Vagina (tissue), 2 donors: Measurements from ENCODE around the gene CPHXL. TPM values are rescaled to one million over a fixed set of nuclear protein-coding genes. Genes with fewer than 3 reads are reported as not detected.

Experiments
- DNase-seq, 2 donors: peaks; one replicate each; pipeline ENCODE4 v3.0.0-alpha.2; 2017; ENCODE audit errors: extremely low spot score in 2 of 2
- H3K27ac ChIP-seq: fragments of 200-600 bp; sonication (generic); one replicate; pipeline ENCODE4 v1.5.1; 2019
- H3K27me3 ChIP-seq: fragments of 200-600 bp; sonication (generic); one replicate; pipeline ENCODE4 v1.5.1; 2019
- H3K36me3 ChIP-seq, 2 donors: fragments of 200-600 bp; sonication (generic); one replicate each; pipeline ENCODE4 v1.5.1; 2017 to 2019
- H3K4me1 ChIP-seq: fragments of 200-600 bp; sonication (generic); one replicate; pipeline ENCODE4 v1.5.1; 2019
- H3K4me3 ChIP-seq, 2 donors: fragments of 200-600 bp; sonication (generic); 1 replicate in 1 of 2; 2 replicates in 1 of 2; pipeline ENCODE4 v1.5.1; 2016 to 2019
- H3K9me3 ChIP-seq: fragments of 200-600 bp; sonication (generic); one replicate; pipeline ENCODE4 v1.5.1; 2019
- CTCF ChIP-seq, 3 experiments: fragments of 450-650 bp in 2 of 3; fragments of 200-600 bp in 1 of 3; sonication (generic) in 1 of 3; IDR thresholded peaks; one replicate each; pipeline ENCODE4 v1.5.1; 2017 to 2019; ENCODE audit warnings: antibody characterized with exemption in 3 of 3, mild to moderate bottlenecking in 2 of 3, moderate library complexity in 2 of 3
- POLR2A ChIP-seq, 2 donors: fragments of 450-650 bp; IDR thresholded peaks; one replicate each; pipeline ENCODE4 v1.6.1; 2017; ENCODE audit warnings: antibody characterized with exemption in 2 of 2, mild to moderate bottlenecking in 2 of 2, moderate library complexity in 2 of 2
- POLR2AphosphoS5 ChIP-seq, 2 donors: sonication (generic); formaldehyde crosslinking; IDR thresholded peaks; one replicate each; pipeline ENCODE4 v1.9.0; 2017; ENCODE audit warnings: antibody characterized with exemption in 2 of 2, mild to moderate bottlenecking in 2 of 2, low read depth in 1 of 2; ENCODE audit not compliant: insufficient read depth in 1 of 2
- intact Hi-C: fragments of 100-400 bp; cut with DNase I; formaldehyde crosslinking; loops from one replicate; pipeline ENCODE4 v1.15.1; 2023
- total RNA-seq: library from RNA; depleted of rRNA; stranded (reverse); fragments of >200 nt; gene quantifications from one replicate; pipeline ENCODE4 v1.2.3, GENCODE V29; 2016

Gene CPHXL
- total RNA-seq, 1 donor from 2014 or later: not detected

- intact Hi-C loops: no loop called here
Observed at GRCh38 chr16:75695708-75696107, 30.6 kb downstream of the CPHXL start.

GRCh38 chr16:75687361-75687760, 38.9 kb downstream of the CPHXL start:
- intact Hi-C loops: loop anchor here (5.0 kb wide), 1 partner anchor 1835 kb away; no protein-coding TSS in a partner anchor
- Histone ChIP-seq H3K9me3 (no peaks in the 10 kb centered on the region), H3K27me3 (no peaks in the 10 kb centered on the region), H3K27ac (no peak overlapping the region), H3K4me1 (no peaks in the 10 kb centered on the region), H3K36me3 (no peaks in the 10 kb centered on the region), H3K4me3 (no peak overlapping the region)
- no peak for DNase-seq
- TF ChIP-seq POLR2AphosphoS5 (IDR thresholded peaks at IDR 0.05; ENCODE audit: insufficient read depth in 1 of 2, low read depth in 1 of 2): no peak
- TF ChIP-seq POLR2A (IDR thresholded peaks at IDR 0.05): no peak
- TF ChIP-seq CTCF (IDR thresholded peaks at IDR 0.05): no peak

More at GRCh38 chr16:75695708-75696107, 30.6 kb downstream of the CPHXL start:
- H3K27ac ChIP-seq: no peak overlapping the region
- no peaks in the 10 kb centered on the region for H3K9me3 ChIP-seq
- no peaks in the 10 kb centered on the region for H3K27me3 ChIP-seq
- no peaks in the 10 kb centered on the region for H3K36me3 ChIP-seq
- no peaks in the 10 kb centered on the region for H3K4me1 ChIP-seq
- TF ChIP-seq CTCF (IDR thresholded peaks at IDR 0.05): no peak
- TF ChIP-seq POLR2AphosphoS5 (IDR thresholded peaks at IDR 0.05; ENCODE audit: insufficient read depth in 1 of 2, low read depth in 1 of 2): no peak
- no peak for TF ChIP-seq POLR2A (IDR thresholded peaks at IDR 0.05)
- DNase-seq: no peak
- H3K4me3 ChIP-seq: no peak overlapping the region

GRCh38 chr16:75682308-75682707, 44.0 kb downstream of the CPHXL start:
- no peak for DNase-seq
- intact Hi-C loops: no loop called here
- Histone ChIP-seq H3K27ac (no peak overlapping the region), H3K4me3 (no peak overlapping the region), H3K9me3 (no peaks in the 10 kb centered on the region), H3K4me1 (no peaks in the 10 kb centered on the region), H3K36me3 (no peaks in the 10 kb centered on the region), H3K27me3 (no peaks in the 10 kb centered on the region)
- TF ChIP-seq CTCF (IDR thresholded peaks at IDR 0.05) (no peak), POLR2AphosphoS5 (IDR thresholded peaks at IDR 0.05; ENCODE audit: insufficient read depth in 1 of 2, low read depth in 1 of 2) (no peak), POLR2A (IDR thresholded peaks at IDR 0.05) (no peak)

GRCh38 chr16:75679366-75679765, 46.9 kb downstream of the CPHXL start:
- Histone ChIP-seq H3K36me3 (no peaks in the 10 kb centered on the region), H3K9me3 (no peaks in the 10 kb centered on the region), H3K4me1 (no peaks in the 10 kb centered on the region), H3K27me3 (no peaks in the 10 kb centered on the region), H3K27ac (no peak overlapping the region), H3K4me3 (no peak overlapping the region)
- intact Hi-C loops: no loop called here
- TF ChIP-seq POLR2A (IDR thresholded peaks at IDR 0.05): no peak
- TF ChIP-seq POLR2AphosphoS5 (IDR thresholded peaks at IDR 0.05; ENCODE audit: insufficient read depth in 1 of 2, low read depth in 1 of 2): no peak
- TF ChIP-seq CTCF (IDR thresholded peaks at IDR 0.05): no peak
- DNase-seq: no peak

GRCh38 chr16:75676909-75677308, 49.4 kb downstream of the CPHXL start, which contains the start of gene CPHXL2:
Gene CPHXL2 (minus strand): TSS chr16:75677009. CDS start chr16:75676999, 10 bp downstream.
- Histone ChIP-seq H3K4me3 (no peak within 1 kb of the TSS), H3K4me1 (no peaks in the 10 kb centered on the region), H3K27me3 (no peaks in the 10 kb centered on the region), H3K9me3 (no peaks in the 10 kb centered on the region), H3K27ac (no peak within 1 kb of the TSS), H3K36me3 (no peaks in the 10 kb centered on the region)
- TF ChIP-seq CTCF (IDR thresholded peaks at IDR 0.05): no peak
- no peak for TF ChIP-seq POLR2AphosphoS5 (IDR thresholded peaks at IDR 0.05; ENCODE audit: insufficient read depth in 1 of 2, low read depth in 1 of 2)
- TF ChIP-seq POLR2A (IDR thresholded peaks at IDR 0.05): no peak
- intact Hi-C loops: no loop called here
- DNase-seq: no peak
